ENCODE measurements around the gene ATXN3L.

- TF ChIP-seq CTCF (IDR thresholded peaks at IDR 0.05) = no peak
- no peak for TF ChIP-seq POLR2A (IDR thresholded peaks at IDR 0.05)
These were observed 45.3 kb upstream of the ATXN3L start for GRCh38 chrX:13365161-13365560.

All from testis (tissue), 2 donors.